Prostate gland (tissue), 2 donors: Measurements from ENCODE around the gene CCBE1. TPM values are rescaled to one million over a fixed set of nuclear protein-coding genes. Genes with fewer than 3 reads are reported as not detected.

ENCODE experiments used
- DNase-seq: peaks from one replicate; pipeline ENCODE4 v3.0.0-alpha.2; 2019; ENCODE audit warnings: low spot score
- H3K27ac ChIP-seq, 2 donors: fragments of 200-600 bp; sonication (generic); 2 replicates each; pipeline ENCODE4 v1.5.1; 2017 to 2019
- H3K27me3 ChIP-seq: fragments of 200-600 bp; sonication (generic); replicated peaks from 2 replicates; pipeline ENCODE4 v1.5.1; 2019; ENCODE audit not compliant: insufficient read depth
- H3K36me3 ChIP-seq, 2 donors: fragments of 200-600 bp; sonication (generic); 1 replicate in 1 of 2; 2 replicates in 1 of 2; pipeline versions ENCODE4 v1.5.1 to v1.8.1; 2017 to 2019
- H3K4me1 ChIP-seq: fragments of 200-600 bp; sonication (generic); replicated peaks from 2 replicates; pipeline ENCODE4 v1.5.1; 2019
- H3K4me3 ChIP-seq, 2 donors: fragments of 200-600 bp; sonication (generic); 2 replicates each; pipeline ENCODE4 v1.5.1; 2017 to 2019
- H3K9me3 ChIP-seq: fragments of 200-600 bp; sonication (generic); 2 replicates; pipeline ENCODE4 v1.5.1; 2017
- CTCF ChIP-seq, 4 experiments: fragments of 200-600 bp in 2 of 4; fragments of 450-650 bp in 2 of 4; sonication (generic) in 2 of 4; IDR thresholded peaks; 1 replicate in 3 of 4; 2 replicates in 1 of 4; pipeline ENCODE4 v1.5.1; 2016 to 2019; ENCODE audit warnings: antibody characterized with exemption in 4 of 4, mild to moderate bottlenecking in 2 of 4, moderate library complexity in 2 of 4
- POLR2A ChIP-seq: fragments of 450-650 bp; IDR thresholded peaks from one replicate; pipeline ENCODE4 v1.6.1; 2016; ENCODE audit warnings: antibody characterized with exemption, mild to moderate bottlenecking
- POLR2AphosphoS5 ChIP-seq: sonication (generic); formaldehyde crosslinking; IDR thresholded peaks from one replicate; pipeline ENCODE4 v1.6.1; 2017; ENCODE audit warnings: antibody characterized with exemption
- WGBS: methylation state at CpG from one replicate; pipeline ENCODE4 v1.1.5; 2018; 5-methylcytosine and 5-hydroxymethylcytosine counted together
- intact Hi-C: fragments of 100-400 bp; cut with DNase I; formaldehyde crosslinking; loops from one replicate; pipeline ENCODE4 v1.14.2; 2022
- total RNA-seq, 2 donors: library from RNA; depleted of rRNA; stranded (reverse); fragments of >200 nt; gene quantifications; one replicate each; pipeline ENCODE4 v1.1.0, GENCODE V29; 2016

CCBE1 gene
- total RNA-seq, 2 donors from 2014 or later: 1.8 to 2.0 TPM

GRCh38 chr18:59689756-59690155 lies 7.5 kb downstream of the CCBE1 start:
- 61% methylated on average over 3 of the region's 3 CpGs for WGBS
- no peak overlapping the region for H3K4me3 ChIP-seq
- no peaks in the 10 kb centered on the region for H3K4me1 ChIP-seq
- no peaks in the 10 kb centered on the region for H3K36me3 ChIP-seq
- no peaks in the 10 kb centered on the region for H3K27me3 ChIP-seq
- H3K9me3 ChIP-seq: no peaks in the 10 kb centered on the region
- no peak for DNase-seq
- intact Hi-C loops: no loop called here
- TF ChIP-seq POLR2AphosphoS5 (no peak), POLR2A (no peak), CTCF (IDR thresholded peaks at IDR 0.05) (no peak)
- no peak overlapping the region for H3K27ac ChIP-seq

- 77% methylated on average over 1 of the region's 1 CpG for WGBS
- Histone ChIP-seq H3K36me3 (no peaks in the 10 kb centered on the region), H3K4me3 (no peak overlapping the region), H3K27ac (no peak overlapping the region), H3K4me1 (no peaks in the 10 kb centered on the region), H3K9me3 (no peaks in the 10 kb centered on the region), H3K27me3 (no peaks in the 10 kb centered on the region)
- DNase-seq: no peak
- TF ChIP-seq POLR2AphosphoS5: no peak
- no peak for TF ChIP-seq POLR2A
- no peak for TF ChIP-seq CTCF (IDR thresholded peaks at IDR 0.05)
- intact Hi-C loops: no loop called here
These were observed 11.0 kb downstream of the CCBE1 start for GRCh38 chr18:59686260-59686659.

GRCh38 chr18:59685501-59685900 lies 11.7 kb downstream of the CCBE1 start:
- Histone ChIP-seq H3K9me3 (no peaks in the 10 kb centered on the region), H3K36me3 (no peaks in the 10 kb centered on the region), H3K4me1 (no peaks in the 10 kb centered on the region), H3K27me3 (no peaks in the 10 kb centered on the region), H3K27ac (no peak overlapping the region), H3K4me3 (no peak overlapping the region)
- intact Hi-C loops: no loop called here
- WGBS: 16% methylated on average over 4 of the region's 4 CpGs
- no peak for DNase-seq
- TF ChIP-seq POLR2AphosphoS5 (no peak), POLR2A (no peak), CTCF (IDR thresholded peaks at IDR 0.05) (no peak)

GRCh38 chr18:59684777-59685176 lies 12.4 kb downstream of the CCBE1 start:
- Histone ChIP-seq H3K27me3 (no peaks in the 10 kb centered on the region), H3K9me3 (no peaks in the 10 kb centered on the region), H3K4me1 (no peaks in the 10 kb centered on the region), H3K4me3 (no peak overlapping the region), H3K27ac (no peak overlapping the region), H3K36me3 (no peaks in the 10 kb centered on the region)
- 71% methylated on average over 2 of the region's 2 CpGs for WGBS
- TF ChIP-seq POLR2AphosphoS5 (no peak), CTCF (IDR thresholded peaks at IDR 0.05) (no peak), POLR2A (no peak)
- DNase-seq: no peak
- intact Hi-C loops: no loop called here

GRCh38 chr18:59681521-59682004 lies 15.7 kb downstream of the CCBE1 start:
- Histone ChIP-seq H3K27ac (no peak overlapping the region), H3K9me3 (no peaks in the 10 kb centered on the region), H3K27me3 (no peaks in the 10 kb centered on the region), H3K4me3 (no peak overlapping the region), H3K4me1 (no peaks in the 10 kb centered on the region), H3K36me3 (no peaks in the 10 kb centered on the region)
- intact Hi-C loops: no loop called here
- no peak for DNase-seq
- WGBS: 23% methylated on average over 6 of the region's 6 CpGs
- TF ChIP-seq POLR2AphosphoS5 (no peak), CTCF (IDR thresholded peaks at IDR 0.05) (no peak), POLR2A (no peak)
